HG02943 (cell line): ENCODE measurements around the gene TEP1.
"Not testable (repeated sequence)": the region's sequence is repeated elsewhere in the genome, so short reads cannot be mapped to it uniquely, and the experiment has no call there.

Experiments
- ATAC-seq: cut with Tn5 transposase; IDR thresholded peaks from one replicate; pipeline ENCODE4 v1.9.1; 2021; ENCODE audit warnings: mild to moderate bottlenecking, low read depth, moderate library complexity; ENCODE audit not compliant: unreplicated experiment

TEP1 gene

DNA sequence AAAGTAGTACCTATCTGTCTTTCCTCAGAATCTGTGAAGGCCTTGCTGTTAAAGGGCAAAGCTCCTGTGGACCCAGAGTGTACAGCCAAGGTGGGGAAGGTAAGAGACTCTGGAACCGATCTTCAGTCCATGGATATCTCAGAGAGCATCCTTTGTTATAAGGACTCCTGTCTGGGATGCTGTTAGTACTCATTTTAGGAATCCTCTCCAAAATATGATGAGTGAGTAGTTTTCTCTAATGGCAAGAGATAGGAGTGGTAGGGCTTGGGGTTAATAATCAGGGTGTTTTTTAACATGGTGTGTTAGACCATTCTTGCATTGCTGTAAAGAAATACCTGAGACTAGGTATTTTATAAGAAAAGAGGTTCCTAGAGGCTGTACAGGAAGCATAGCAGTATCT lies 67.9 kb downstream of the TEP1 start:
- ATAC-seq, result no peak

- ATAC-seq, result no peak
Measured at GRCh38 chr14:20343862-20344220, 69.5 kb downstream of the TEP1 start.

GRCh38 chr14:20343092-20343861 lies 70.0 kb downstream of the TEP1 start, which contains the start of gene PARP2:
PARP2 (plus strand) TSS chr14:20343635; CDS start chr14:20343642, 7 bp downstream.
- peak; percentile 89 for ATAC-seq

DNA sequence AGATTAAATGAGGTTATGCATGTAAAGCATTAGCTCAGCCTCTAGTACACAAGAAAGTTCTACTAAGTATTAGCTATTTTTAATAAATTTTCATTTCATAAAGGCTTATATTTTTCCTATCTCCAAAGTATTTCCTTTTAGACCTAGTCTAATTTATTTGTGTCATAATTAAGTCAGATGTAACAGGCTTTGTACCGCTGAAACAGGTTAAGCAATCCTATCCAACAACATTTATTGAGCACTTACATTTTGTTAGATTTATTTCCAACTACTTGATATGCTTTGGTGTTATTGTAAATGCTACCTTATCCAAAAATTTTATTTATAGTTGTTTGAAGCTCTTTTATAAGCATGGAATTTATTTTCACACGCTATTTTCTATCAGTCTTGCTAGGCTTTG lies 71.7 kb downstream of the TEP1 start:
- ATAC-seq, result no peak

GRCh38 chr14:20341032-20341431 lies 72.3 kb downstream of the TEP1 start:
- not testable (repeated sequence) for ATAC-seq

- ATAC-seq, result no peak
Measured at GRCh38 chr14:20334017-20334416, 79.3 kb downstream of the TEP1 start.

DNA sequence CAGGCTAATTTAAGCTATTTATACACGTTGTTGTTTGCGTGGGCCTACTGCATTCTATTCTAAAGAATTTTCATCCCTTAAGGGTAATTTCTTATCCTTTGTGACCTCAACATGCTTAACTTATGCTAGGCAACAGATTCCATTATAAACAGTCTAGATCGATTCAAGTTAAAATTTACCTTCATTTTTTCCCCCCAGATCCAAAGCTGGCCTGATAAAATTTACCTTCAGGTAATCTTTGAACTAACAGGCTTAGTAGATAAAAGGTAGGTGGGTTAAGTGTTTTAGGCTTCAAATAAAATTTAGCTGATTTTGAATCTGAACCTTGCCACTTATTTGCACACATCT lies 79.8 kb downstream of the TEP1 start:
- no peak for ATAC-seq

GRCh38 chr14:20332788-20333493 lies 80.4 kb downstream of the TEP1 start, which contains the start of gene CCNB1IP1:
CCNB1IP1 (minus strand) TSS chr14:20333279; CDS start chr14:20316523, 16,756 bp downstream.
- ATAC-seq, result peak; percentile 92

DNA sequence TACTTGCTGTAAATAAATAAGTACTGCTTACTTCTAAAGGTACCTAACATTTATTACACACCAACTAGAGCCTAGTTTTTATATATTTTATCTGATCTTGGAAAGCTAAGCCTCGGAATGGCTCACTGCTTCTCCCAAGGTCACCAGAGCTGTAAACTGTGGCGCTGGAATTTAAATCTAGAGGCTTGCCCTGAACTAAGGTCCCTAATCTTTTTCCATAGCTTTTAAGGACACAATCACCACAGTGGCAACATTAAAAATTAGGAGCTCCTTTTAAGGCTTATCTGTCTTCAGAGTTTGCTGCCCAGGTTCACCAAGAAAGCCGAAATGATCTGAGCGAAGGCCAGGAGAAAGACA lies 80.9 kb downstream of the TEP1 start:
- no peak for ATAC-seq

DNA sequence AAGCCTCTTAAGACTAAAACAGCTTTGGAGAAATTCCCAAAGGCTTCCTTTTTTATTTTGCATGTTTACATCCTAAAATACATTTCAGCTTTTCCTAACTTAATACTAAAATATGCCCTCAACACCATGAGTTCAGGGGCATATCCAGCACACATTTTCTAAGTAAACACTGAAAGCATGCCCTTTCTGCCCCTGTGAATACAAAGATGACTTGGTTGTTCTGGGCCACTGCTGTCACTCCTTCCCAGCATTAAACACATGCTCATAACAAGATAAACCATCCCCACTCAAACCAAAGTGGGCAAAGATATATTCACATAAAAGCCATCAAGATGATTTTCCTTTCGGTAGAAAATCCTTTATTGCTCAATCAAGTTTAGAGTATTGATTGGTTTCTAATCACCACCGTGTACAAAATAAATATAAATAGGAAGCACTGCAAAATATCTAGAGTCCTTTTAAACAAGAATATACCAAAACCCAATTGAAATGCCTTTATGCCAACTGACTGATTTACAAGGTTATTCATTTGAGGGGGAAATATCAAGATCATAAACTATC lies 82.2 kb downstream of the TEP1 start:
- ATAC-seq, result no peak

- ATAC-seq, result no peak
Measured at GRCh38 chr14:20329355-20329754, 83.9 kb downstream of the TEP1 start.

DNA sequence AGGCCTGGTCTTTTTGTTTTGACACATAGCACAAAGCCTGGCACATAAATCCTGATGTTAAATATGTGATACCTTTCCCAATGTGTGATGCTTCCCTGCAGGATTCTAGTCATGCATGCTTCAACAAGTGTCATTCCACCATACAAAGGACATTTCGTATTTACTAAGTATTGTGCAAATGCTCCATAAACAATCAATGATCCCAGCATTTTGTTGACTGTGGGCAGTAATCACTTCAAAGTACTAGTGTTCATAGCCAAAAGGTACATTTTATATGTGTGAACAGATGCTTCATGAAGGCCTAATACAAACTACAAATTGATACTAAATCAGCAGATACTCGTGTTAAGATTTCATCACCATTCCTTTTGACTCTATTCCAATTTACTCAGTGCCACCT lies 84.6 kb downstream of the TEP1 start:
- no peak for ATAC-seq

DNA sequence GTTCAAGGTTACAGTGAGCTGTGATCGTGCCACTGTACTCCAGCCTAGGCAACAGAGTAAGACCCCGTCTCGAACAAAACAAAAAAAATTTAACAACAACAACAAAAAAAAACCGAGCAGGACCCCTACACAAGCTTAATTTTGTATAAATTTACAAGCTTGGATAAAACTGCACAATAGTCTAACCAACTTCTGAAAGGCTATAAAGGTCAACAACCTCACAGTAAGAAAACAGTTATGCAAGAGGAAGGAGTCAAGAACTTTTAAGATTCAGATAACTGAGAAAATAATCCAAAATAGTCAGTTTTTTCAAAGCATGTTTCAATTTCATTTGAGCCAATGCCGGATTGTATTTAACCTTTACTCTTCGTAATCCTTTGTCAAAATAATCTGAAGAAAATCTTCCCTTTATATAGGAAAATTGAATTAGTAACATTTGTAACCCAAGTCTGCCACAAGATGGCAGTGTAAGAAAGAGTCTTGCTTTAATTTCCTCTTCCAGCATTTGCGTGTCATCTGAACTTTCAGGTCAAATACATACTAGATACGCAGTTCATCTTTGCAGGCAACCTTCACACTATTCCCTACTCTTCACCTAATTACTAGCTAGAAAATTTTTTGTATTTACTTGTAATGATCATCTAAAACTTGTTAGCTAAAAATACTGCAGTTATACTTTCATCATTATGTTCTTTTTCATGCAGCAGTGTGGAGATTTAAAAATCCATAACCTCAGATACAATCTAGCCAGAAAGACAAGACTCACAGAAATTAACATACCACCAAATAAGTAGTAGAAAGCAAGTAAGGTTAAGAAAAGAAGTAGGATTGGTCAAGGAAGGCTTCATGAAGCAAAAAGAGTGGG lies 86.1 kb downstream of the TEP1 start:
- no peak for ATAC-seq

DNA sequence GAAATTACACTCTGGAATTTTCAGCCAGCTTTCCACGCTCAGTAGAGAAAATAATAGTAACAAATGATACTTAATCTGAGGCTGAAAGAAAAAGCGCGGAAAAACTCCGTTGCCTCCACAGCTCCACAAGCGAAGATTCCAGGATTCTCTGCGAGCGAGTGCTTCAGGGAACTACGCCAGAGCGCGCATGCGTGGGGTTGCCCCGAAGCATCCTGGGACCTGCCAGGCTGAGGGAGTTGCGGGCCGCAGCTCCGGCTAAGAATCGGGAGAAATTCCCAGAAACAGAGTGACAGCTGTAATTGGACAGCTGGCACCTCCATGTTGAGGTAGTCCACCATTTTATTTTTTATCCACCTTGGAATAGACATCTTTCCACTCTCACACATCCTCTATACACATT lies 95.6 kb downstream of the TEP1 start:
- ATAC-seq, result no peak
